Mucosa of descending colon (tissue), 3 donors: Measurements from ENCODE around the gene BCL2L13. TPM values are rescaled to one million over a fixed set of nuclear protein-coding genes. Genes with fewer than 3 reads are reported as not detected.
A peak's percentile ranks its signal among the peaks of the same experiment; 100 is the strongest.

ENCODE experiments used
- ATAC-seq: fragments of 200-7000 bp; cut with Tn5 transposase; one replicate; pipeline ENCODE4 v1.9.1; 2020; ENCODE audit warnings: mild to moderate bottlenecking, moderate library complexity
- DNase-seq, 3 donors: peaks; one replicate each; pipeline ENCODE4 v3.0.0-alpha.2; 2020
- H3K36me3 ChIP-seq: fragments of 200-600 bp; one replicate; pipeline ENCODE4 v1.8.0; 2021; ENCODE audit warnings: low read depth, mild to moderate bottlenecking
- H3K4me1 ChIP-seq: fragments of 200-600 bp; one replicate; pipeline ENCODE4 v1.8.0; 2021; ENCODE audit warnings: low read depth, mild to moderate bottlenecking
- H3K4me3 ChIP-seq: fragments of 200-600 bp; one replicate; pipeline ENCODE4 v1.8.0; 2021; ENCODE audit warnings: mild to moderate bottlenecking
- H3K9me3 ChIP-seq: fragments of 200-600 bp; one replicate; pipeline ENCODE4 v1.8.0; 2021; ENCODE audit warnings: mild to moderate bottlenecking
- intact Hi-C, 2 donors: fragments of 100-400 bp; cut with DNase I in 1 of 2; cut with micrococcal nuclease in 1 of 2; formaldehyde crosslinking; loops; one replicate each; pipeline versions ENCODE4 v1.11.0 to v1.11.1; 2022; cut with DNase I, micrococcal nuclease
- total RNA-seq, 3 donors: library from RNA; stranded (reverse); fragmentation: NEBNext Ultra II Directional in 2 of 3; extraction: Animal tissue kit (Norgen Biotek cat#: 25700) in 2 of 3; gene quantifications; one replicate each; pipeline versions ENCODE4 v1.2.1 to v1.2.4, GENCODE V29; 2021 to 2023
- TF ChIP-seq, protein P1 (sequence below): fragments of 200-600 bp; IDR thresholded peaks from one replicate; pipeline ENCODE4 v1.8.0; 2022; ENCODE audit warnings: antibody characterized with exemption, mild to moderate bottlenecking
- donor health status: DM: no; HTN: no; CAD: no; lungs with moderate emphysema.
- donor health status: DM: no; HTN: no; CAD: no.
- donor health status: DM: no; HTN: yes; CAD: no.

The BCL2L13 gene
- total RNA-seq, 3 donors from 2014 or later: 47.2 to 61.2 (median 57.3) TPM

DNA sequence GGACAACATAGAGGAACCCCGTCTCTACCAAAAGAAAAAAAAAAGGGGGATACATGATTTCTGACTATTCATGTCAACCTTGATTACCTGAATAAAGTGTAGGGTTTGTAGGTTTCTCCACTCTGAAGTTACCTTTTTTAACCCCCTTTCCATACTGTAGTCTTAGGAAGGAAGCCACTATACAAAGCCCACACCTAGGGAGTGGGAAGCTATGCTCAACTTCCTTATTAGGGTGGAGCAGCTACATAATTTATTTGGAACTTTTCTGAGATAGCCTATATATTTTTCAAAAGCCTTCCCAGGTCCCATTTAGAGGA lies 9.4 kb upstream of the BCL2L13 start:
- H3K4me3 ChIP-seq: peak overlapping the region; percentile 97
- DNase-seq (no peak), ATAC-seq (peak; percentile 20)
- TF ChIP-seq, protein P1, sequence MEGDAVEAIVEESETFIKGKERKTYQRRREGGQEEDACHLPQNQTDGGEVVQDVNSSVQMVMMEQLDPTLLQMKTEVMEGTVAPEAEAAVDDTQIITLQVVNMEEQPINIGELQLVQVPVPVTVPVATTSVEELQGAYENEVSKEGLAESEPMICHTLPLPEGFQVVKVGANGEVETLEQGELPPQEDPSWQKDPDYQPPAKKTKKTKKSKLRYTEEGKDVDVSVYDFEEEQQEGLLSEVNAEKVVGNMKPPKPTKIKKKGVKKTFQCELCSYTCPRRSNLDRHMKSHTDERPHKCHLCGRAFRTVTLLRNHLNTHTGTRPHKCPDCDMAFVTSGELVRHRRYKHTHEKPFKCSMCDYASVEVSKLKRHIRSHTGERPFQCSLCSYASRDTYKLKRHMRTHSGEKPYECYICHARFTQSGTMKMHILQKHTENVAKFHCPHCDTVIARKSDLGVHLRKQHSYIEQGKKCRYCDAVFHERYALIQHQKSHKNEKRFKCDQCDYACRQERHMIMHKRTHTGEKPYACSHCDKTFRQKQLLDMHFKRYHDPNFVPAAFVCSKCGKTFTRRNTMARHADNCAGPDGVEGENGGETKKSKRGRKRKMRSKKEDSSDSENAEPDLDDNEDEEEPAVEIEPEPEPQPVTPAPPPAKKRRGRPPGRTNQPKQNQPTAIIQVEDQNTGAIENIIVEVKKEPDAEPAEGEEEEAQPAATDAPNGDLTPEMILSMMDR: no peak
- intact Hi-C loops: no loop called here
- H3K9me3 ChIP-seq: no peaks in the 10 kb centered on the region
- H3K36me3 ChIP-seq: no peaks in the 10 kb centered on the region
- H3K4me1 ChIP-seq: peaks cover 12% of the 10 kb centered on the region

DNA sequence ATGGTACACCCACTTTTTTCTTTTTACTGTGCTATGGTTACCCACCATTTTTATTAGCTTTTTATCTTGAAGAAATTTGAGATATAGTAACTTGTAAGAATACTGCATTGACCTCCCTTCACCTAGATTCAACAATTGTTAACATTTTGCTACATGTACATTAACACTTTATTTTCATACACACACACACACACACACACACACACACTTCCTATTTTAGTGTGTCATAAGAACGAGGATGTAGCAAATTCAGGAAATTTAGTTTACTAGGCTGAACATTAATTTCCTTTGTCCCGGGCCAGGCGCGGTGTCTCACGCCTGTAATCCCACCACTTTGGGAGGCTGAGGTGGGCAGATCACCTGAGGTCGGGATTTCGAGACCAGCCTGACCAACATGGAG lies 8.9 kb upstream of the BCL2L13 start:
- Histone ChIP-seq H3K9me3 (no peaks in the 10 kb centered on the region), H3K4me3 (no peak overlapping the region), H3K36me3 (no peaks in the 10 kb centered on the region), H3K4me1 (peaks cover 12% of the 10 kb centered on the region)
- intact Hi-C loops: no loop called here
- TF ChIP-seq, protein P1: no peak
- ATAC-seq (no peak), DNase-seq (no peak)

DNA sequence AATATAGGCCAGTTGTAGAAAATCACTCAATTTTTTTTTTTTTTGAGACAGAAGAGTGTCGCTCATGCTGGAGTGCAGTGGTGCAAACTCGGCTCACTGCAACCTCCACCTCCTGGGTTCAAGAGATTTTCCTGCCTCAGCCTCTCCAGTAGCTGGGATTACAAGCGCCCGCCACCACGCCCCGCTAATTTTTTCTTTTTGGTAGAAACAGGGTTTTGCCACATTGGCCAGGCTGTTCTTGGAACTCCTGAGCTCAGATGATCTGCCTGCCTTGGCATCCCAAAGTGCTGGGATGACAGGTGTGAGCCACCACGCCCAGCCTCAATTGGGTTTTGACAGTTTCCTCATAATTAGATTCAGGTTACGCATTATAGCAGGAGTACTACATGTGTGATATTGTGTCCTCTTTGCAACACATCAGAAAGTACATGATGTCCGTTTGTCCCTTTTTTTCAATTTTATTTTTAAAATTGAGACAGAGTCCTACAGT lies 7.4 kb upstream of the BCL2L13 start:
- ATAC-seq (no peak), DNase-seq (no peak)
- intact Hi-C loops: no loop called here
- Histone ChIP-seq H3K9me3 (no peaks in the 10 kb centered on the region), H3K36me3 (no peaks in the 10 kb centered on the region), H3K4me1 (peaks cover 12% of the 10 kb centered on the region), H3K4me3 (no peak overlapping the region)
- TF ChIP-seq, protein P1: no peak

DNA sequence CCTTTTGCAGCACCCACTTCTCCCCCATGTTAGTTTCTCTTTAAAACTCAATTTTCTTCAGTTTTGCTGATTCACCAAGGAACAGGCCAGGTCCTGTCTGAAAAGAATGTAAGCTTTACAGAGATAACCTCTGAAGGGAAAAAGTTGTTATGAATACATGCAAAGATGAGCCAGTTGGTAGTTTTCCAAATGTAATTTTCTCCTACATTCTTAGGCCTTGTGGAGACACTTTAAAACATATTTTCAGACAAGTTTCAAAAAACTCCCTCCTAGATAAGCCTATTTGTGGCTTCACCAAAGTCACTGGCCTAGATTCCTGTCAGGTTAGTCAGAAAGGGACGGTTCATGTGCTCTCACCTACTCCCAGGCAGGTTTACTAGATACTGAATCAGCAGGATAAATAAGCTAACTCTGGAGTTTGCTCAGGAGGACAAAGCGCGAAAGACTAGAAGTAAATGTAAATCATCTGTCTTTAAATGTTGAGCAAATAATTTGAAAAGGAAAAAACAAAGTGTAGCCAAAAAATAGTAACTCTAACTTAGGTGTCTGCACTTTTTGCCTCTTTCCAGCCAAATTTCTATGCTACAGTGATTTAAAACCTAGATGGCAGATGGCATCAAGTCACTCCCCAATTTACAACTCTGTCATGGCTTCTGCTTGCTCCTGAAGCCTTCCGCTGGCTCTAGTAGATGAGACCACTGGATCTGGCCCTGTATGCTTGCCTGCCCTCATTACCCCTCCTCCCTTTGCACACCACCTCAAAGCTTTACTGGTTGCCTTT lies 5.2 kb upstream of the BCL2L13 start:
- Histone ChIP-seq H3K4me1 (peaks cover 7% of the 10 kb centered on the region), H3K4me3 (no peak overlapping the region), H3K9me3 (no peaks in the 10 kb centered on the region), H3K36me3 (no peaks in the 10 kb centered on the region)
- peak; percentile 33 for ATAC-seq
- TF ChIP-seq, protein P1: no peak
- intact Hi-C loops: no loop called here
- no peak for DNase-seq

DNA sequence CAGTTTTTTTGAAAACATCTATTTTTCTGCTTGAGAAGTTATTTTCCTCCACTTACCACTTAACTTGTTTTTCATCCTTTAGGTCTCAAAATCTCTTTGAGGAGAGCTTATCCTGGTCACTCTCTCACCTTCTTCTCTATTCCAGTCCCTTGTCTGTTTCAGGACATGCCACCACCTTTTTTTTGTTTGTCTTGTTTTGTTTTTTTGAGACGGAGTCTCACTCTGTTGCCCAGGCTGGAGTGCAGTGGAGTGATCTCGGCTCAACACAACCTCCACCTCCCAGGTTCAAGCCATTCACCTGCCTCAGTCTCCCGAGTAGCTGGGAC lies 4.6 kb upstream of the BCL2L13 start:
- TF ChIP-seq, protein P1: no peak

More for the DNA sequence above, 4.6 kb upstream of the BCL2L13 start:
- Histone ChIP-seq H3K36me3 (no peaks in the 10 kb centered on the region), H3K4me1 (peaks cover 7% of the 10 kb centered on the region), H3K4me3 (no peak overlapping the region), H3K9me3 (no peaks in the 10 kb centered on the region)
- intact Hi-C loops: no loop called here
- no peak for DNase-seq
- ATAC-seq: no peak
